GM19099 (cell line): Measurements from ENCODE around the gene KRT7.

Experiments used
- POLR2A ChIP-seq: IDR thresholded peaks from 3 replicates; pipeline ENCODE4 v1.6.1; 2011; ENCODE audit warnings: low read depth; ENCODE audit not compliant: insufficient read length; ENCODE audit errors: extremely low read depth

KRT7 gene

DNA sequence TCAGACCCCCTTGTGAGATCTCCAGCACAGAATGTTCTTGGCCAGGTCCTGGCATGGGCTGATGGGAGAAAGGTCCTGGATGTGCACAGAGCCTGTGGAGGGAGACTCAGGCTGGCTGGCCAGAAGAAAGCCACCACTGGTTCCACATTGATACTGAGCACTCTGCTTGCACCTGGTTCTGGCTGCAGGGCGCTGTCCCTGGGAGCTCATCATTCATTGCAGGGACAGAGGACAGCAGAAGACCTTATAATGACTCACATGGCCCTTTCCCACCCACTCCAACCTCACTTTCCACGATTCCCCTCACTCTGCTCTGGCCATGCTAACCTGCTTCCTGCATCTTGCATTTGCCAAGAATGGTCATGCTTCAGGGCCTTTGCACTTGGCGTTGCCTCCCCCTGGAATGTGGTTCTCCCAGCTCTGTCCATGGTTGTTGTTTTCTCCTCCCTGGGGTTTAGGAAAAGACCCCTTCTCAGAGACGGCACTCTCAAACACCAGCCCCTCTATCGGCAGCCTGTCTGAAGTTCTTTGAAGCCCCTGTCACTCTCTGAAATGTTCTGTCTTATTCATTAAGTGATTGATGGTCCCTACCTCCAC, 10.3 kb downstream of the KRT7 start:
- no peak for TF ChIP-seq POLR2A

- TF ChIP-seq POLR2A, result peak; percentile 61
These were observed 11.0 kb downstream of the KRT7 start for GRCh38 chr12:52243856-52244614.

GRCh38 chr12:52244615-52244994, 11.6 kb downstream of the KRT7 start:
- TF ChIP-seq POLR2A, result no peak

- no peak for TF ChIP-seq POLR2A
These were observed 12.4 kb downstream of the KRT7 start for GRCh38 chr12:52245259-52245961.

- TF ChIP-seq POLR2A, result no peak
These were observed 13.0 kb downstream of the KRT7 start for GRCh38 chr12:52245962-52246569.

DNA sequence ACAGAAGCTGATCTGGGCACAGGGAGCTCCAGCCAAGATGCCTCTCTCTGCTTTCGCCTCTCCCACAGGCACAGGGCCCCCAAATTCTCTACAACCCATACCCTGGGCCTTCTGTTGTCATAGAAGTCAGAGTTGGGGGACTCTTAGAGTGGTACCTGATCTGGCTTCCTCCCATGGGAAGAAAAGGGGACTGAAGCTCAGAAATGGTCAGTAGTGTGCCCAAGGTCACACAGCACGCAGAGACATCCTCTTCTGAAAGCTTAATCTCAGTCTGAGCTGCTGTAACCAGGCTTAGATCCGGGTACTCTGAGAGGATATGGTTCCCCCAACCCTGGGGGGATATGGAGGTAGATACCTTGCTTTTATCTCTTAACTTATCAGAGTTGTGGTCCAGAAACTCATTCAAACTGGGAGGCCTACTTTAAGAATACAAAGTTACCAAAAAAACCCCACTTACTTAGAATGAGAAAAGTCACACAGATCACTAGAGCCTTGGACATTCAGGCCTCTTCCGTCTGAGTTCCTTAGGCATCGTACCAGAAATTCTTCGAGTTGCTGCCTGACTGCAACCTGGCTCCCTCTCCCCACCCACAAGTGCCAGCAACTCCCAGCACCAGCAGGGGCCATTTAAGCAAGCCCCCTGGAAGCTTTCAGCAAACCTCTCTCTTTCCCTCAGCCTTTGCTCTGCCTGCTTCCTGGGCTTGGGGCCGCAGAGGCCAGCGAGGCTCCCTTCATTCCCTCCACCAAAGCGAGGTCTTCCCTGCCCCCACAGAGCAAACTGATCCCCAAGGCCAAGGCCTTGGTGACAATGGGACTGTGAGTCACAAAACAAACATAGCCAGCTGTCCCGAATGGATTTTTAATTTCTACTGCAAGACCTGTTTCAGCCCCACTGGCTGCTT, 13.9 kb downstream of the KRT7 start:
- TF ChIP-seq POLR2A, result no peak

- TF ChIP-seq POLR2A, result no peak
These were observed 14.8 kb downstream of the KRT7 start for GRCh38 chr12:52247622-52248540.

- TF ChIP-seq POLR2A, result no peak
These were observed 15.8 kb downstream of the KRT7 start for GRCh38 chr12:52248541-52249461.

- no peak for TF ChIP-seq POLR2A
These were observed 16.5 kb downstream of the KRT7 start for GRCh38 chr12:52249511-52250047.

DNA sequence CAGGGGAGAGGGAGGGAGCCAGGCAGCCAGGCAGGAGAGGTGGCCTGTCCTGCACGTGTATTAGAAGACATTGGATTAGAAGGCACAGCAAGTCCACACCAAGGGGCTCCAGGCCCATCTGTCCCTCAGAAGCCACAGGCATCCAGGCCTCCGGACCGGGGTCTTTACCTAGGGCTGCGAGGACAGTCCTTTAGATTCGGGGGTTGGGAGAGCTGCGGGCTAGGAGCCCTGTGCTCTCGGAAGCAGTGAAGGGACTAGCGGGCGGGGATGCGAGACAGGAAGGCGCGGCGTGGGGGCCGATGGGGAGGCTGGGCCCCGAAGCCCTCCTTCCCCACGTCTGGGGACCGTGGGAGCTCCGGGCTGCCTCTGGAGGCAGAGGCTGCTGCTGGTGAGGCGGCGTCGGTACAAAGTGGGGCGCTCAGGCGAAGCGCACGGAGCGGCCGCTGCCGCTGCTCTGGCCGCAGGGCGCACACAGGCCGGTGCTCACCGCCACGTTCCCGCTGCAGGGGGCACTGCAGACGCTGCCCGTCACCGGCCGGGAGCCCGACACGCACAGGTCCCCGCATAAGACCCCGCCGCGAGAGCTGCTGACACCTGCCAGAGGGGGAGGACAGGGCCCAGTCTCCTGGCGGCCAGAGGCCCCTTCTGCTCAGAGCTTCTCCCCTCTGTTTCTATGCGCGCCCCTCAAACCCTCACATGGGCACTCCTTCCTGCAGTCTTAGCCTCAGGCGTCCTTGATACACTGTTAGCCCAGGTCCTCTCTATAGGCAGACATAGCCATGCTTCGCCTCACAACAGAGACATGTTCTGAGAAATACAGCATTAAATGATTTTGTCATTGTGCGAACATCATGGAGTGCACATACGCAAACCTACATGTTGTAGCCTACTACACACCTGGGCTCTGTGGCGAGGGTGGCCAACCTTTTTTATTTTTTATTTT, 17.3 kb downstream of the KRT7 start:
- TF ChIP-seq POLR2A, result no peak

DNA sequence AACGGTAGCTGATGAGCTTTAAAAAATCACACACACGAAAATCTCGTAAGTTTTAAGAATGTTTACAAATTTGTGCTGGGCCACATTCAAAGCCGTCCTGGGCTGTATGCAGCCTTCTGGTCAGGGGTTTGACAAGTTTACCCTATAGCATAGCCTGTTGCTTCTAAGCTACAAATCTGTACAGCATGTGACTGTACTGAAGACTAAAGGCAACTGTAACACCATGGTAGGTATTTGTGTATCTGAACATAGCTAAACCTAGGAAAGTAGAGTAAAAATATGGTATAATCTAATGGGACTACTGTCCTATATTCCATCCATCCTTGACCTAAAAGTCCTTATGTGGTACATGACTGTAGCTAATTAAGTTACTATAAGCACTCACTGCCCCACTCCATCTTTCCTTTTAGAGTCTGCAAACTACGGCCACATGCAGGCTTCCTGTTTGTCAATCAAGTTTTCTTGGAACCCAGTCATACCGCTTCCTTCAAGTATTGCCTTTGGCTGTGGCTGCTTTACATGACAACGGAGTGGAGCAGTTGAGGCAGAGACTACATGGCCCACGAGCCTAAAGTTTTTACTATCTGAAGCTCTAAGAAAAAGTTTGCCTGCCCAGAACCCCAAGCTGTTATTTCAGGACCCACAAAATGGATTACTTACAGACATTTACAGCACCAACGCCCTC, 18.5 kb downstream of the KRT7 start:
- TF ChIP-seq POLR2A, result no peak

DNA sequence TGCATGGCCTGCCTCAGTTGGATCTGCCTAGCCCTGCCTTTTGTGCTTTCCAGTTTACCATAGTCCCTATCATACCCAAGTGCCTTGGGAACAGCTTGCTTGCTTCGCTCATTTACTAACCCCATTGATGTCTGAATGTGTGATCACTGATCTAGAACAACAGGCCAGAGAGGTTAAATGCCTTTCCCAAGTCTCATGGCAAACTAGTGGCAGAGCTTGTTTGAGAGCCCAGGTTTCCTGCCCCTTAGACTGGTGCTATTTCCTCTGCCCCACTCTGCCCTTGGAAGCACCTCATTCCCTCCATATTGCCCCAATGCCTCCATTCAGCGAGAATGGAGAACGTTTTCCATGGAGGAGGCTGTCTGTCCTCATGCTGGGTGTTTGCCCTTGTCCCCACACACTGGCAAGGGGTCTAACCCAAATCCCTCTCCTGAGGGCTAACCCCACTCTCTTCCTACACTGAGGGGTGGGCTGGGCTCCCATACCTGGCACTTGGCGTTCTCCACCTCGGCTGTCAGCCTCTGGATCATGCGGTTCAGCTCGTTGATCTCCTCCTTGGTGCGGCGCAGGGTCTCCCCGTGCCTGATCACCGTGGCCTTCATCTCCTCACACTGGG, 19.8 kb downstream of the KRT7 start:
- TF ChIP-seq POLR2A, result no peak
